Ramos (cell line): ENCODE measurements around the gene PSMA8.
"Not testable (repeated sequence)": the region's sequence is repeated elsewhere in the genome, so short reads cannot be mapped to it uniquely, and the experiment has no call there.

ENCODE experiments used
- in situ Hi-C: fragments of 300-500 bp; cut with MboI; formaldehyde crosslinking; loops from one replicate; pipeline ENCODE4 v1.14.3; 2022; ENCODE audit warnings: low sequenced_read_pairs; ENCODE audit not compliant: unreplicated experiment

Gene PSMA8

DNA sequence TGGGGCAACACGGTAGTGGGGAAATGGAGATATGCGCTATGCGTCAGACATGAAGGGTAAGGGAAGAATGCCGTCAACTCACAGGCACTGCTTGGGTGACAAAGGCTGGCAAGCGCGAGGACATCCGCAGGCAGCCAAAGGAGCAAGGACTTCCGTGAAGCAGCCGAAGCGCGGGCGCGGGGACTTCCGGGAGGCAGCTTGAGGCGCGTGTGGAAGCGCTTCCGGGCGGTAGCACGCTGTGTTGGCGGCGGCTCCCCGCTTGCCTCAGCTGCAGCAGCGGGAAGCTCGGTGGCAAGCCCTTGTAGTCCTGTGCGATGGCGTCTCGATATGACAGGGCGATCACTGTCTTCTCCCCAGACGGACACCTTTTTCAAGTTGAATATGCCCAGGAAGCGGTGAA, at the start of gene PSMA8:
PSMA8 (plus strand) TSS at position 218 of the 400 bp plus-strand sequence; CDS start at position 315, 97 bp downstream.
- in situ Hi-C loops = no loop called here

DNA sequence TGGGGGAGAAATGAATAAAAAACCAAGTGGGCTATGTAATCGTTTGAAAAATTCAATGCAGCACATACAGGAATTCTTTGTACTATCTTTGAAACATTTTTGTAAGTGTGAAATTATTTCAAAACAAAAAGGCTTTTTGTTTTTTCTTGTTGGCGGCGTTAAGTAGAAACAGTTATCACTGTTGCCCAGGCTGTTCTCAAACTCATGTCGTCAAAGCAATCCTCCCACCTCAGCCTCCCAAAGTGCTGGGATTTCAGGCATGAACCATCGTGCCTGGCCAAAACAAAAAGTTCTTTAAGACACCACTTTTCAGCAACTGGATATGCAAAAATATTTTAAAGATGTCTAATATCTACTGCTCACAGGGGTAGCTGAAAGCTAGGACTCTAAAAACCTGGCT, 48.6 kb upstream of the PSMA8 start:
- in situ Hi-C loops = no loop called here

DNA sequence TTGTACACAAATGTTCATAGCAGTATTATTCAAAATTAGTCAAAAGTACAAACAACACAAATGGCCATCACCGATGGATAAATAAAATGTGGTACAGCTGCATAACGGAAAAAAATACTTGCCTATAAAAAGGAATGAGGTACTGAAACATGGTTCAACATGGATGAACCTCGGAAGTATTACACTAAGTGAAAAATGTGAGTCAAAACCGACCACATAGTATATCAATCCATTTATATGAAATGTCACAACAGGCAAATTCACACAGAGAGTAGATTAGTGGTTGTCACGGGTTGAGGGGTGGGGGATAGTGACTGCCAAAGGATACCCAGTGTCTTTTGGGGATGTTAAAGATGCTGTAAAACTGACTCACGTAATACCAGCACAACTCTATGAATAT, 46.7 kb upstream of the PSMA8 start:
- in situ Hi-C loops = no loop called here

- in situ Hi-C loops = no loop called here
Observed at GRCh38 chr18:26088487-26088886, 45.2 kb upstream of the PSMA8 start.

- in situ Hi-C loops = no loop called here
Observed at GRCh38 chr18:26089293-26090129, 44.2 kb upstream of the PSMA8 start.

DNA sequence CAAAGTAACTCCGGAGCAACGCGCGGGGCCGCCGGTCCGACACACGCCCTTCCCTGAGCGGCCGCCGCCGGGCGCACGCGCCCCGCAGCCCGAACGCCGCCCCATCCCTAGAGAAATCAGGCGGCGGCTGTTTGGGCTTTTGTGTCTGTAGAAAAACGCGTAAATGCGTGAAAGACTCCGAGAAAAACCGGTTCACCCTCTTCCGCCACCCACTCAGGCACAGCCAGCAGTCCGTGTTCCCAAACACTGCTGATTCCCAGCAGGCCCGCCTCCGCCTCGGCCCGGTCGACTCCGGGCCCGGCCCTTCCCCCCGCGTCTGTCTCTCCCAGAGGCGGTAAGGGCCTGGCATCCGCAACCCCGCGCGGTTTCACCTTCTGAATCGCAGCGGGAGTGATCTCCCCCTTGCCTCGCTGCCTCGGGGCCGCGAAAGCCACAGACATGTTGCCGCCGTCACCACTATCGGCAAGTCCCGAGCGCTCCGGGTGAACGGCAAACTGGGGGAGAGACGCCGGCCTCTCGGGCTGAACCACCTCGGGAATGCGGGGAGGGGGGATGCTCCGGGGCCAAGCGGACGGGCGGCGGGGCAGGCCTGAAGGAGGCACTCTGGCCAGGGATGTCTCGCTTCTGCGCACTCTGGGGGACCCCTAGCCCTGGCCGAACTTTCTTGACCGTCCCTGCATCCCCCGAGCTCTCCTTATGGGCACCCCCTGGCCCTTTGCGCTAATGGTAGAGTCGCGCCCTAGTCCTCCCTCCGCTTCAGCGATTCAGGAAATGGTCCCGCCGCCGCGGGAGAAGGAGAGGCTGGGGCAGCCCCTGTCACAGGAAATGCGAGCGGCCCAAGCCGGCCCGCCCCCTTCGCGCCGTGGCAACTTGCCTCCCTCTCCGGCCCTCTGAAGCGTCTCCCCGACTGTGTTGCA, 43.3 kb upstream of the PSMA8 start, which contains the start of gene SS18:
SS18 (minus strand) TSS at position 484 of the 917 bp plus-strand sequence; CDS start at position 440, 44 bp downstream.
- in situ Hi-C loops = no loop called here

GRCh38 chr18:26091047-26091630, 42.5 kb upstream of the PSMA8 start:
- in situ Hi-C loops = no loop called here

GRCh38 chr18:26096852-26097251, 36.8 kb upstream of the PSMA8 start:
- in situ Hi-C loops = no loop called here

GRCh38 chr18:26097563-26097962, 36.1 kb upstream of the PSMA8 start:
- in situ Hi-C loops = no loop called here

DNA sequence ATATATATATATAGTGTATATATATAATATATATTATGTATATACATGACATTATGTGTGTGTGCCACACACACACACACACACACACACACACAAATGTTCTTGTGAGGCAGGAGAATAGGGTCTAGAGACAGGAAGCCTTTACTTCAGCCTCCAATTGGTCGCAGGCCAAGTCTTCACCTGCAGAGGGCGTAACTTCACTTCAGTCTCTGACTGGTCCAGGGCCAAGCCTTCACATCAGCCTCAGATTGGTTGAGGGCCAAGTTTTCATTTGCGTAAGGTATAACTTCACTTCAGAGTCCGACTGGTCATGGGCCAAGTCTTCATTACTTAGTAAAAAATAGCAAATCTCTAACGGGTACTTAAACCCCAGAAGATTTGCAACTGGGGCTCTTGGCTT, 30.1 kb upstream of the PSMA8 start:
- in situ Hi-C loops = no loop called here

- in situ Hi-C loops = no loop called here
Observed at GRCh38 chr18:26104035-26104434, 29.6 kb upstream of the PSMA8 start.

- in situ Hi-C loops = no loop called here
Observed at GRCh38 chr18:26119246-26119645, 14.4 kb upstream of the PSMA8 start.

- in situ Hi-C loops = no loop called here
Observed at GRCh38 chr18:26121476-26121875, 12.2 kb upstream of the PSMA8 start.

DNA sequence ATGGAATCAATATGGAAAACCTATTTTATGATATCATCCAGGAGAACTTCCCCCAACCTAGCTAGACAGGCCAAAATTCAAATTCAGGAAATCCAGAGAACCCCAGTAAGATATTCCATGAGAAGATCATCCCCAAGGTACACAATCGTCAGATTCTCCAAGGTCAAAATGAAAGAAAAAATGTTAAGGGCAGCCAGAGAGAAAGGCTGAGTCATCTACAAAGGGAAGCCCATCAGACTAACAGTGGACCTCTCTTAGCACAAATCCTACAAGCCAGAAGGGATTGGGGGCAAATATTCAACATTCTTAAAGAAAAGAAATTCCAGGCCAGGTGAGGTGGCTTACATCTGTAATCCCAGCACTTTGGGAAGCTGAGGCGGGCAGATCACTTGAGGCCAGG, 11.7 kb upstream of the PSMA8 start:
- in situ Hi-C loops = not testable (repeated sequence)

- in situ Hi-C loops = no loop called here
Observed at GRCh38 chr18:26127786-26128185, 5.9 kb upstream of the PSMA8 start.

DNA sequence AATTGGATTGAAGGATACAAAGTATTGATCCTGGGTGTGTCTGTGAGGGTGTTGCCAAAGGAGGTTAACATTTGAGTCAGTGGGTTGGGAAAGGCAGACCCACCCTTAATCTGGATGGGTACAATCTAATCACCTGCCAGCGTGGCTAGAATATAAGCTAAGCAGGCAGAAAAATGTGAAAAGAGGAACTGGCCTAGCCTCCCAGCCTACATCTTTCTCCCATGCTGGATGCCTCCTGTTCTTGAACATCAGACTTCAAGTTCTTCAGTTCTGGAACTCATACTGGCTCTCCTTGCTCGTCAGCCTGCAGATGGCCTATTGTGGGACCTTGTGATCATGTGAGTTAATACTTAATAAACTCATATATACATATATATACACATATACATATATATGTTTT, 5.5 kb upstream of the PSMA8 start:
- in situ Hi-C loops = not testable (repeated sequence)

- in situ Hi-C loops = no loop called here
Observed at GRCh38 chr18:26134107-26134506, 438 bp downstream of the PSMA8 start.

- in situ Hi-C loops = no loop called here
Observed at GRCh38 chr18:26135548-26135947, 1.9 kb downstream of the PSMA8 start.

DNA sequence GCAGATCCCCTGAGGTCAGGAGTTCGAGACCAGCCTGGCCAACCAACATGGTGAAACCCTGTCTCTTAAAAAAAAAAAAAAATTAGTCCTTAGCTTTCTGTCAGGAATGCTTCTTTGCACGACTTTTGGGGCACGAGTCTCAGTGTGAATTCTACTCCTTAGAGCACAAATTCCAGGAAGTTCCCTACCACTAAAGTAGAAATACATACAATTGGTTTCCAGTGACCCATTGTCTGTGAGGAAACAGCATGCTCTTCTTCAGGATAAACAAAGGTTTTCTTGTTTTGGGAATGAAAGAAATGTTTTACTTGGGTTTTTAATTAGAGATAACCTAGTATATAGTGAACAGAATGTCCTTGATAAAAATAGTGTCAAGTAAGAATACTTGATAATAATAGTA, 23.7 kb downstream of the PSMA8 start:
- in situ Hi-C loops = no loop called here

DNA sequence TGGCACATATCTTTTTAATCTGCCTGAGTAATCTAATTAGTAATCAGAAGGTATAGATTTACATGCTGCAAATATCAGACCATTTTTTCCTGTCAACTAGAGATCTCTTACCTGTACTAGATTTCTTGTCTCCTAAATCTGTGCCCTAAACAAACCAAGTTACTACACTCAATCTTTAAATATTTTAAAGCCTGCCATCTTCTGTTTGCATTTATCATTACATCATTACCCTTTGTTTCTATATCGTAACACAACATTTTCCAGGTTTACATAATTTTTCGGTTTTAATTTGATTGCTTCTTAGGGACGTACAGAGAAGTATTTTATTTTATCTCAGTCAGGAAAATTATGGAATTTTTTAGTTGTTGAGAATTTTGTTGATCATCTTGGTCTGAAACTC, 25.7 kb downstream of the PSMA8 start:
- in situ Hi-C loops = no loop called here

DNA sequence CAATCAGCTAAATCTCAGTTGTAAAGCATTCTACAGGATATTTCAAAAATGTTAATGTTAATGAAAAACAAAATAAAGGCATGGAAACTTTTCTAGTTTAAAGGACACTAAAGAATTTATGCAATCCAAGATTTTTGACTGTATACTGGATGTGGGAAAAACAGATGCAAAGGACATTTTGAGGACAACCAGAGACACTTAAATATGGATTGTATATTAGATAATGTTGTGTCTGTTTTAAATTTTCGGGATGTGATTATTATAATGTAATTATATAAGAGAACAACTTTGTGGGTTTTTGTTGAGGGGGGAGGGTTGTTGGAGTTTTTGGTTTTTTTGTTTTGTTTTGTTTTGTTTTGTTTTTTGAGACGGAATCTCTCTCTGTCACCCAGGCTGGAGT, 30.9 kb downstream of the PSMA8 start:
- in situ Hi-C loops = no loop called here
